Activated T-helper 1 cell treated with anti-CD3 and anti-CD28 coated beads, Interleukin-2, amount 50 U/mL, for 16 hours (primary cell): ENCODE data around the gene BCL2L12.
"Not testable (repeated sequence)": the region's sequence is repeated elsewhere in the genome, so short reads cannot be mapped to it uniquely, and the experiment has no call there.

Experiments used
- DNase-seq, 2 donors: peaks; one replicate each; pipeline ENCODE4 v3.0.0-alpha.2; 2020; ENCODE audit warnings: low read depth in 1 of 2, low spot score in 1 of 2

The BCL2L12 gene, protein sequence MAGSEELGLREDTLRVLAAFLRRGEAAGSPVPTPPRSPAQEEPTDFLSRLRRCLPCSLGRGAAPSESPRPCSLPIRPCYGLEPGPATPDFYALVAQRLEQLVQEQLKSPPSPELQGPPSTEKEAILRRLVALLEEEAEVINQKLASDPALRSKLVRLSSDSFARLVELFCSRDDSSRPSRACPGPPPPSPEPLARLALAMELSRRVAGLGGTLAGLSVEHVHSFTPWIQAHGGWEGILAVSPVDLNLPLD

GRCh38 chr19:49665351-49666119 is at the start of gene BCL2L12, which contains the start of gene IRF3:
BCL2L12 (plus strand) TSS chr19:49665933; CDS start chr19:49666693, 760 bp downstream.
IRF3 (minus strand) TSS chr19:49665857; CDS start chr19:49664838, 1,019 bp downstream.
- DNase-seq = peak; percentile 99

DNA sequence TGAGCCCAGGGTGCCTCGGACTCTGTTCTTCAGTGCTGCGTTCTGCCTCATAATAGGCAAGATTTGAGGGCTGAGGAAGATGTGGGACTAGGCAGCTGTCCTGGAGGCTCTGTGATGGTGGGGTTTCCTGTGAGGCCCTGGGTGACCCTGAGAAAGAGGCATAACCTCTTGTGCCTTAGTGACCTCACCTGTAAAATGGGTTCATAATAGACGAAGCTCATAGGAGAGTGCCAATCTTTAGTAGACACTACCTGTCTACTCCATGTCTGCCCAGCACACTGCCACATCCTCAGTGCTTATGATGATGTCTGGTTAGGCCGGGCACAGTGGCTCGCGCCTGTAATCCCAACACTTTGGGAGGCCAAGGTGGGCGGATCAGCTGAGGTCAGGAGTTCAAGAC is 49.2 kb upstream of the BCL2L12 start:
- no peak for DNase-seq

DNA sequence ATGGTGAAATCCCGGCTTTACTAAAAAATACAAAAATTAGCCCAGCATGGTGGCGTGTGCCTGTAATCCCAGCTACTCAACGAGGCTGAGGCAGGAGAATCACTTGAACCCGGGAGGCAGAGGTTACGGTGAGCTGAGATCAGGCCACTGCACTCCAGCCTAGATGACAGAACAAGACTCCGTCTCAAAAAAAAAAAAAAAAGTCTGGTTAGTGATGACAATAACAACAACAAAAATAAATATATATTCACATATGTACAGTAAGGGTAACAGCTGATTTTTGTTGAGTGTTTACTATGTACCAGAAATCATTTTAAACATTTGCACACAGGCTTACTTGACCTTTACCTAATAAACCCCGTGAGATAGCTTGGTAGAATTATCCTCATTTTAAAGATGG is 48.8 kb upstream of the BCL2L12 start:
- no peak for DNase-seq

GRCh38 chr19:49617860-49618259 is 47.9 kb upstream of the BCL2L12 start:
- DNase-seq = not testable (repeated sequence)

GRCh38 chr19:49624967-49625910 is 40.5 kb upstream of the BCL2L12 start:
- no peak for DNase-seq

GRCh38 chr19:49626226-49626625 is 39.5 kb upstream of the BCL2L12 start:
- DNase-seq = no peak

DNA sequence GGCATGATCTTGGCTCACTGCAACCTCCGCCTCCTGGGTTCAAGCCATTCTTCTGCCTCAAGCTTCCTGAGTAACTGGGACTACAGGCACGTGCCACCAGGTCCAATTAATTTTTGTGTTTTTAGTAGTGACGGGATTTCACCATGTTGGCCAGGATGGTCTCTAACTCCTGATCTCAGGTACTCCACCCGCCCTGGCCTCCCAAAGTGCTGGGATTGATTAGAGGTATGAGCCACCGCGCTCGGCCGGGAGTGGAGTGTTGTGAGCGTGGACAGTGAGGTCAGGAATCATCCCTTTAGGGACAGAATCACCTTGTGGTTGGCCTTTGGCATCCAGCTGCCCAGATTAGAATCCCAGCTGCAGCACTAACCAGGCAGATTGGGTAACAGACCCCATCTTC is 36.1 kb upstream of the BCL2L12 start:
- no peak for DNase-seq

DNA sequence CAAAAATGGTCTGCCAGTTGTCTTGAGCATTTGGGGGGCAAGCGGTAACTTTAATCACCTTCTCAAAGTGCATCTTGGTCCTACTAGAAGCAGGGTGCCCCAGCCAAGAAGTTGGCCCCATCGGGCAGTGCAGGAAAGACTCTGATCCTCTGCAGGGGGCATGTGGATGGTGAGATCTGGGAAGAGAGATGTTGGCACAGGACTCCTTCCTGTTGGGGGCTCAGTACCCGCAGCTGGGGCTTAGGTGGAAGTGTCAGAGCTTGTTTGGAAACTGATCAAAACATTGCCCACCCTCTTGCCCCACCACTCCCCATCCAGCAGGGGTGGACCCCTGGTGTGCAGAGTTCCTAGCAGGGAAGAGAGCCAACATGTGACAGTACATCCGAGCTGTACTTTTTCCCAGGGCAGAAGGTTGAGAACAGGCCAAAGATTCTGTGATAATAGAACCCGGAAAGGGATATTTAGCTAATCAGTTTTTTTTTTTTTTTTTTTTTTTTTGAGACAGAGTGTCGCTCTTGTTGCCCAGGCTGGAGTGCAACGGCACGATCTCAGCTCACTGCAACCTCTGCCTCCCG is 34.6 kb upstream of the BCL2L12 start:
- DNase-seq = no peak

DNA sequence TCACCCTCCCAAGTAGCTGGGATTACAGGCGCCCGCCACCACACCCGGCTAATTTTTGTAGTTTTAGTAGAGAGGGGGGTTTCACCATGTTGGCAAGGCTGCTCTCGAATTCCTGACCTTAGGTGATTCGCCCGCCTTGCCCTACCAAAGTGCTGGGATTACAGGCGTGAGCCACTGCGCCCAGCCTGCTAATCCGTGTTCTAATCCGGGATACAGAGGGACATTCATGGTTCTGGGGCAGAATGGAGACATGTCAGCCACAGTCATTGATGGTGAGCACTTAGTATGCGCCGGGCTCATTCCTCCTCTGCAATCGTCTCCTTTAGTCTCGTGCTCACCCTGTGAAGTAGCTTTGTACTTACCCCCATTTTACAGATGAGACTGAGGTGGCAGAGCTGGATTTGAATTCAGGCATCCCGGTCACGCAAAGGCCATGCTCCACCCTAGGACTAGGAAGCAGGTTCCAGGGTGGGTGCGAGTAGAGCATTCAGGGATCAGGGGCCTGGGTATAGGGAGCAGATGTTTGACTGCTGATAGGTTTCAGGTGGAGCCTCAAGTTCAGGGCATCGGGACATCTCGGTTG is 34.0 kb upstream of the BCL2L12 start:
- no peak for DNase-seq

DNA sequence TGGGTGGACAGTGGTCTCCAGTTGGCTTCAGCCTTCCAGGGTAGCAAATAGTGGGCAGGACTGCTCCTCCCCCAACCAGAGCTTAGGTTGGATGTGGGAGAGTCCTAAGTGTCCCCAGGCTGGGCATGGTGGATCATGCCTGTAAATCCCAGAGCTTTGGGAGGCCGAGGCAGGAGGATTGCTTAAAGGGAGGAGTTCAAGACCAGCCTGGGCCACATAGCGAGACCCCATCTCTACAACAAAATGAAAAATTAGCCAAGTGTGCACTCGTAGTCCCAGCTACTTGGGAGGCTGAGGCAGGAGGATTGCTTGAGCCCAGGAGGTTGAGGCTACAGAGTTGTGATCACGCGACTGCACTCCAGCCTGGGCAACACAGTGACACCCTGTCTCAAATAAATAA is 33.2 kb upstream of the BCL2L12 start:
- DNase-seq = no peak

- not testable (repeated sequence) for DNase-seq
Observed at GRCh38 chr19:49633273-49633672, 32.5 kb upstream of the BCL2L12 start.

- DNase-seq = no peak
Observed at GRCh38 chr19:49635530-49636232, 30.1 kb upstream of the BCL2L12 start.

DNA sequence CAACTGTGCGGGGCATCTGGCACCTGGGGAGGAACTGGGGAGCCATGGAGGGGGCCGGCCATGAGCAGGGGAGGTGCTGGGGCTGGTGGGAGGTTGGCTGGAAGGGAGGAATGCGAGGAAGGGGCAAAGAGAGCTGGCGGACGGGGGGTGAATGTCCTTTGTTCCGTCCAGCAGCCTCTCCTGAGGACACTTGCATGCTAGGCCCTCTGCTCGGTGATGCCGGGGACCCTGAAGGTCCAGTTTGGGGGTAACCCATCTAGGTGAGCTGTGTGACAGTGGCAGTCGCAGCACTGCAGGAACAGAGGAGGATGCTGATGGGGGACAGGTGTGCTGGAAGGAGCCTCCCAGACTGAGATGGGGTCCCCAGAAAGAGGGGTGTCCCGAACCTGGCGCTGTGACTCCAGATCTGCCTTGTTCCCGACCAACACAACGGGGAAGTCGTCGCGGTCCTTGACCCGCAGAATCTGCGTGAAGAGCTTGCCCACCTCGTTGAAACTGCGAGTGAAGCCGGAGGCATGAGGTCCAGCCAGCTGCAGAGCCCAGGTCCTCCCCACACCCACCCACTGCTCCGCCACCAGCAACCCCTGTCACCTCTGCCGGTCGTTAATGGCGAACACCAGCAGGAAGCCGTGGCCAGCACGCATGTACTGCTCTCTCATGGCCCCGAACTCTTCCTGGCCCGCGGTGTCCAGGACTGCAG is 29.4 kb upstream of the BCL2L12 start:
- no peak for DNase-seq

DNA sequence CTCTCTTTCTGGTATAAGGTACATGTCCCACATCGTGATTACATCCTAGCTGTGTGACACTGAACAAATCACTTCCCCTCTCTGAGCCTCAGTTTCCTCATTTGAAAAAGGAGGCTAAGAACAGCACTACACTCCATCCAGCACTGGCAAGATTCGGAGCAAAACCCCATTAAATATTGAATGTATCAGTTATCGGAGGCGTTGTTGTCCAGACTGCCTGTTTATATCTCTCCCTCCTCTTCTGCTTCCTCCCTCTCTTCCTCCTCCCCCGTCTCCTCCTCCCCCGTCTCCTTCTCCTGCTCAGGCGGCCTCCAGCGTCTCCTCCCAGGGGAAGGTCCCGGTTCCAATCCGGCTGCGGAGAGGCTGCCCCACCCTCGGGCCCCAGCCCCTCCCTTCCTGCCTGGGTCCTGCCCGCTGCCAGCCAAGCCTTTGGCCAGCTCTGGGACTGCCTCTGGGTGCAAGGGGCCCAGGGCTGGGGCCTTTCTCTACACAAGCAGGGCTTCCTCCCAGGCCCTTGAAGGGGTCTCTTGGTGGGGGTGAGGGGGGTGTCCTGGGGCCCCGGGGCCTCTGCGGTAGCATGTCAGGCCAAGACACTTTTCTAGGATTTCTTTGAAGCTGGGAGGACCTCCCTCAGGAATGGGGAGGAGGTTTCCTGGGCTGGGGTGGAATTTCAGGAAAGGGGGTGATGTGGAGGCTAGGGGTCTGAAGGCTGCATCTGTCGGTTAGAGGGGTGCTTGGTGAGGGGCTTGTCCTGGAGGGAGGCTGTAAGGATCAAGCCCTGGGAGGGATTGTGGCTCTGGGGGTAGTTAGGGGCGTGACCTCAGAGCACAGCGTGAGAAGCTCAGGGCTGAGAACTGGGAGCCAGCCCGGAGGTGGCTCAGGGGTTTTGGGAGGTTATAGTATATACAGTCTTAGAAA is 27.7 kb upstream of the BCL2L12 start:
- DNase-seq = no peak

DNA sequence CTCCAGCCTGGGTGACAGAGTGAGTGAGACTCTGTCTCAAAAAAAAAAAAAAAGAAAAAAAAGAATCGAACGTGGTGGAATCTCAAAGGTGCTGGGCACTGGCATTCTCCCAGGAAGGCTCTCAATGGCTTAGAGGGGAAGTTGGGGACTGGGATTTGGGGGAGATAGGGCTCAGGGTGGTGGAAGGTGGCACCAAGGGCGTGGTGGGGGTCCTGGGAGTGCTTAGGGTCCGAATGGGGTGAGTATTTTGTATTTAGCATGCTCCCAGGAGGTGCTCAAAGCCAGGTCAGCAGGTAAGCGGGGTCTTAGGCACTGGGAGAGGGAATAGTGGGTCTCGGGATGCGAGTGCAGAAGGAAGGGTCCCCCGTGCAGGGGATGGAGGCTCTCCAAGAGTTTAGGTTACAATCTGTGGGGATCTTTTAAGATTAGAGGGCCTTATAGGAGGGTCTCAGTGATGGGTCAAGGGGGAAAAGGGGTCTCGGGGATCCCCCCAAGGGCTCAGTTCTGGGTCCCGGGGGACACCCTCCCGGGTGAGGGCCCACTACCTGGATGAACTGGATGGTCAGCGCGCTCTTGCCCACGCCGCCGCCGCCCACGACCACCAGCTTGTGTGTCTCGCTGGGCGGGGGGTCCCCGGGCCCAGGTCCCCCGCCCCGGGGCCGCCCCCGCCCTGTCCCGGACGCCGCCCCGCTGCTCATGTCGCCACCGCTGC is 26.2 kb upstream of the BCL2L12 start:
- no peak for DNase-seq

GRCh38 chr19:49640113-49640898 is 25.4 kb upstream of the BCL2L12 start, which contains the start of gene RRAS:
RRAS (minus strand) TSS chr19:49640143; CDS start chr19:49640098, 45 bp downstream.
- DNase-seq = peak; percentile 98 to 99
